ENCODE measurements around the gene RPS6KA5. TPM values are rescaled to one million over a fixed set of nuclear protein-coding genes. Genes with fewer than 3 reads are reported as not detected.
A peak's percentile ranks its signal among the peaks of the same experiment; 100 is the strongest.

Gene RPS6KA5
- total and polyA plus RNA-seq, 2 donors (not counting 1 experiment from before 2014, with no cell fraction given), result 0.59 to 2.0 TPM

- Histone ChIP-seq H3K4me3 (replicated peaks in 1 of 4; ENCODE audit: control extremely low read depth in 1 of 4, insufficient read depth in 1 of 4, low read depth in 3 of 4, low read length in 4 of 4) (no peak overlapping the region), H4K20me1 (ENCODE audit: control insufficient read depth, extremely low read depth, insufficient read depth, low read length) (no peaks in the 10 kb centered on the region)
These were observed 207.3 kb downstream of the RPS6KA5 start for GRCh38 chr14:90853116-90853515.

GRCh38 chr14:90851327-90852036 is 209.0 kb downstream of the RPS6KA5 start:
- Histone ChIP-seq H3K9ac (ENCODE audit: insufficient read depth, low read length) (no peak overlapping the region), H3K27me3 (ENCODE audit: control insufficient read depth, insufficient read depth, low read length) (no peaks in the 10 kb centered on the region), H3K27ac (ENCODE audit: insufficient read depth, low read length) (peak overlapping the region; percentile 29)

More at GRCh38 chr14:90853116-90853515, 207.3 kb downstream of the RPS6KA5 start:
- H3K4me1 ChIP-seq (ENCODE audit: control insufficient read depth, extremely low read depth, insufficient read depth, low read length), result peaks cover 5% of the 10 kb centered on the region
- no peaks in the 10 kb centered on the region for H3K79me2 ChIP-seq (ENCODE audit: control insufficient read depth, insufficient read depth, low read length)
- H3K36me3 ChIP-seq (ENCODE audit: control insufficient read depth, insufficient read depth, low read length), result no peaks in the 10 kb centered on the region
- H3K27ac ChIP-seq (ENCODE audit: insufficient read depth, low read length), result no peak overlapping the region
- H3K27me3 ChIP-seq (ENCODE audit: control insufficient read depth, insufficient read depth, low read length), result no peaks in the 10 kb centered on the region
- no peak overlapping the region for H3K9ac ChIP-seq (ENCODE audit: insufficient read depth, low read length)
- DNase-seq (ENCODE audit: low read depth in 2 of 2), result no peak
- TF ChIP-seq EZH2 (IDR thresholded peaks at IDR 0.05; ENCODE audit: low read length, missing control alignments), result no peak
- no peak for TF ChIP-seq CTCF (conservative IDR thresholded peaks at IDR 0.05 in 1 of 2, IDR thresholded peaks at IDR 0.05 in 1 of 2; ENCODE audit: low read depth in 1 of 2, low read length in 2 of 2)
- no peak overlapping the region for H3K4me2 ChIP-seq (ENCODE audit: extremely low read depth, insufficient read depth, low read length)
- H3K9me3 ChIP-seq (ENCODE audit: control insufficient read depth, insufficient read depth, low read depth, low read length), result no peaks in the 10 kb centered on the region
- no peak overlapping the region for H2AFZ ChIP-seq (ENCODE audit: low read length)

GRCh38 chr14:90850487-90850886 is 210.0 kb downstream of the RPS6KA5 start:
- Histone ChIP-seq H3K36me3 (ENCODE audit: control insufficient read depth, insufficient read depth, low read length) (no peaks in the 10 kb centered on the region), H3K4me1 (ENCODE audit: control insufficient read depth, extremely low read depth, insufficient read depth, low read length) (no peaks in the 10 kb centered on the region), H3K79me2 (ENCODE audit: control insufficient read depth, insufficient read depth, low read length) (no peaks in the 10 kb centered on the region), H3K27me3 (ENCODE audit: control insufficient read depth, insufficient read depth, low read length) (no peaks in the 10 kb centered on the region), H3K27ac (ENCODE audit: insufficient read depth, low read length) (peak overlapping the region; percentile 34), H4K20me1 (ENCODE audit: control insufficient read depth, extremely low read depth, insufficient read depth, low read length) (no peaks in the 10 kb centered on the region), H3K9ac (ENCODE audit: insufficient read depth, low read length) (no peak overlapping the region), H3K9me3 (ENCODE audit: control insufficient read depth, insufficient read depth, low read depth, low read length) (no peaks in the 10 kb centered on the region), H3K4me3 (replicated peaks in 1 of 4; ENCODE audit: control extremely low read depth in 1 of 4, insufficient read depth in 1 of 4, low read depth in 3 of 4, low read length in 4 of 4) (no peak overlapping the region), H2AFZ (ENCODE audit: low read length) (no peak overlapping the region), H3K4me2 (ENCODE audit: extremely low read depth, insufficient read depth, low read length) (no peak overlapping the region)
- peak; percentile 16 to 77 for DNase-seq (ENCODE audit: low read depth in 2 of 2)
- TF ChIP-seq EZH2 (IDR thresholded peaks at IDR 0.05; ENCODE audit: low read length, missing control alignments), result no peak
- TF ChIP-seq CTCF (conservative IDR thresholded peaks at IDR 0.05 in 1 of 2, IDR thresholded peaks at IDR 0.05 in 1 of 2; ENCODE audit: low read depth in 1 of 2, low read length in 2 of 2), result no peak

More at GRCh38 chr14:90851327-90852036, 209.0 kb downstream of the RPS6KA5 start:
- Histone ChIP-seq H3K4me1 (ENCODE audit: control insufficient read depth, extremely low read depth, insufficient read depth, low read length) (no peaks in the 10 kb centered on the region), H3K4me2 (ENCODE audit: extremely low read depth, insufficient read depth, low read length) (no peak overlapping the region), H3K9me3 (ENCODE audit: control insufficient read depth, insufficient read depth, low read depth, low read length) (no peaks in the 10 kb centered on the region), H2AFZ (ENCODE audit: low read length) (no peak overlapping the region), H3K4me3 (replicated peaks in 1 of 4; ENCODE audit: control extremely low read depth in 1 of 4, insufficient read depth in 1 of 4, low read depth in 3 of 4, low read length in 4 of 4) (no peak overlapping the region), H4K20me1 (ENCODE audit: control insufficient read depth, extremely low read depth, insufficient read depth, low read length) (no peaks in the 10 kb centered on the region), H3K36me3 (ENCODE audit: control insufficient read depth, insufficient read depth, low read length) (no peaks in the 10 kb centered on the region), H3K79me2 (ENCODE audit: control insufficient read depth, insufficient read depth, low read length) (no peaks in the 10 kb centered on the region)
- no peak for DNase-seq (ENCODE audit: low read depth in 2 of 2)
- TF ChIP-seq CTCF (conservative IDR thresholded peaks at IDR 0.05 in 1 of 2, IDR thresholded peaks at IDR 0.05 in 1 of 2; ENCODE audit: low read depth in 1 of 2, low read length in 2 of 2) (no peak), EZH2 (IDR thresholded peaks at IDR 0.05; ENCODE audit: low read length, missing control alignments) (no peak)
